Measurements from ENCODE around the gene ODAD3.
"Not testable (repeated sequence)": the region's sequence is repeated elsewhere in the genome, so short reads cannot be mapped to it uniquely, and the experiment has no call there.

The ODAD3 gene

DNA sequence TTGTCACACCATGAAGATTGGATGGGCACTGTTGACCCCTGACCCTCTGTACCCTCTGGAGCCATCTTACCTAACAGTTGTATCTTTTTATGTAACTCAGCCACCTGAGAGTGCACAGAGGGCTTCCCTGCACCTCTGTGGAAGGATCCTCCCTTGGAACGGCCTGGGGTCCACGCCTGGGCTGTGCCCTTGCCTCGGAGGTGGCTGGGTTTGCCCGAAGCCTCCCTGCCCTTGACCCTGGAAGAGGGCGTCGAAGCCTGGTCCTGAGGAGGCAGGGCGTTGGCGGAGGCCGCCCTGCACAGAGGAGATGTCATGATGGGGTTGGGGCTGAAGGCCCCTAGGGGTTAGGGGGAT, 241 bp downstream of the ODAD3 start:
- no peak for DNase-seq

DNA sequence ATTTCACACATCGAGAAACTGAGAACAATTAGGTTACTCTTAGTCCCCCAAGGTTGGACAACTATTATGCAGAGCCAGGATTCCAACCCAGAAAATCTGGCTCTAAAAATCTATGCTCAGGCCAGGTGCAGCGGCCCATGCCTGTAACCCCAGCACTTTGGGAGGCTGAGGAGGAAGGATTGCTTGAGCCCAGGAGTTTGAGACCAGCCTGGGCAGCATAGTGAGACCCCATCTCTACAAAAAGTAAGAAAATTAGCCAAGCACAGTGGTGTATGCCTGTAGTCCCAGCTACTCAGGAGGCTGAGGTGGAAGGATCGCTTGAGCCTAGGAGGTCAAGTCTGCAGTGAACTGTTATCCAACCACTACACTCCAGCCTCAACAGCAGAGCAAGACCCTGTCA, 1.4 kb downstream of the ODAD3 start:
- DNase-seq: not testable (repeated sequence)

DNA sequence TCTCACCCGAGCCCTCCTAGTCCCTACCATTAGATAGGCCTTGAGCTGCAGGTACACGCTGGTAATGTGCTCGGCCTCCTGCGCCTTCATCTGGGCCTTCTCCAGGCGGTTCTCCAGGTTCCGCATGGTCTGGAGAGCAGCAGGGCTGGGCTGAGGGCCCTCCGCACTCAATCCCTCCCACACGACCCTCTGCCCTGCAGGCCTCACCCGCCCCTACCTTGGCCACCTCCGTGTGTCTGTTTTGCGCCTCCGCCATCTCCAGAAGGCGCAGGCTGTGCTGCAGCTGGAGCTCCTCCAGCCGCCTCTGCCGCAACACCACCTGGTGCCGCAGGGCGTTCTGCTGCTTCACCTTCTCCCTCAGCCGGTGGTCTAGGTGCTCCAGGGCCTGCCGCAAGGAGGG, 8.3 kb downstream of the ODAD3 start:
- no peak for DNase-seq

DNA sequence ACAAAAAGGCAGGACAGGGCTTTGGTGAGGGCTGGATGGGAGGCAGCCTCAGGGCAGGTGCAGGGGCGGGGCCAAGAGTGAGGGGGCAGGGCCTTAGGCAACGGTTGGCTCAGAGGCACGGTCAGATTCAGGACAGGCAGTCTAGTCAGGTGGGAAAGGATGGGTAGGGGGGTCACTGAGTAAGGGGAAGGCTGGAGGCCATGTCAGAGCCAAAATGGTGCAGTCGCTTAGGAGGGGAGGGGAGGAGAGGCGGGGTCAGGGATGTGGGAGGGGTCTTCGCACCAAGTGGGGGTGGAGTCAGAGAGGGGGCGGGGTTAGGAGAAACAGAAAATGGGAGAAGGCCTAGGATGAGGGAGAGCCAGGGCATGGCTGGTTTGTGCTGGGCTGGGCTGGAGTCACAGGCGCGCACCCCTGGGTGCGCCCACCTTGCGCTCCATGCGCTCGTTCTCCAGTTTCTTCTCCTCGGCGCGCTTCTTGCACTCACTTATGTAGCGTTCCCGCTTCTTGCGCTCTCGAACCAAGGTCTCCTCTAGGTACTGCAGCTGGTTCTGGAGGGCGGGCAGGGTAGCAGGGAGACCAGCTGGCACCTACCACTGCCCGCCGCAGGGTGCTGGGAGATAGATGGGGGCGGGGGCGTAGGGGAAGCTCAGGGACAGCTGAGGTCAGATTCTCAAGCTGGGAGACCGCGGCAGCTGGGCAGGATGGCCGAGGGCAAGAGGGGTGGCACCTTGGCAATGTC, 9.0 kb downstream of the ODAD3 start:
- no peak for DNase-seq

- DNase-seq: no peak
These were observed 11.1 kb downstream of the ODAD3 start for GRCh38 chr19:11423791-11424181.

- DNase-seq: no peak
These were observed 11.6 kb downstream of the ODAD3 start for GRCh38 chr19:11423164-11423790.

GRCh38 chr19:11422163-11423065, 12.5 kb downstream of the ODAD3 start:
- DNase-seq: no peak

DNA sequence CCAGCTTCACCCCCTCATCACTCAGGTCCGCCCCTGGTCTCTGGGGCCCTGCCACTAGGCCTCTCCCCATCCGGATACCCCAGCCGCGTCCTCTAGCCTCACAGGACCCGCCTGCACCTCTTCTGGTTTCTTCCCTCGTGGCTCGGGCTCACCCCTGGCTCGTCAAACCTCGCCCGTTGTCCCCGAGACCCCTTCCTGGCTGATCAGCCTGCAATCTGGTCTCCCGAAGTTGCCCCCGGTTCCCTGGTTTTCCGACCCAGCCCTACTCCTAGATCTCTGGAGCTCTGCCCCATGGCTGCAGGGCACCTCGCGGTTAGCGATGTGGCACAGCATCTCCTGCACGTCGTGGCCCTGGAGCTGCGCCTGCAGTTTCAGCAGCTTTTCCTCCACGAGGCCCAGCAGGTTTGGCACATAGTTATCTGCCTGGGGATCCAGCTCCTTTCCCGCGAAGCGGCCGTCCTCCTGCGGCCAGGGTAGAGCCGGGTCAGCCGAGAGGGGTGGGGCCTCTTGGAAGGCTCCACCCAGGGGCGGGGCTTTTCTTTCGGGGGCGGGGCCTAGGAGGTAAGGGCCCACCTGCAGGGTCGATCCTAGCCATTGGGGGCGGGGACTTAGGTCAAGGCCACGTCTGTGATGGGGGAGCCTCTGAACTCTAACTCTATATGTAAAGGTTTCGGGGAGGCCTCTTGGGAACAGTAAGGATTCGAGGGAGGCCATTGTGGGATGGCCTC, 13.4 kb downstream of the ODAD3 start:
- no peak for DNase-seq

GRCh38 chr19:11420429-11421370, 14.2 kb downstream of the ODAD3 start:
- DNase-seq: no peak

- DNase-seq: no peak
These were observed 16.1 kb downstream of the ODAD3 start, which contains the start of gene RGL3 for GRCh38 chr19:11418549-11419506. RGL3 (minus strand) TSS chr19:11419314; CDS start chr19:11419278, 36 bp downstream.

GRCh38 chr19:11418094-11418548, 16.8 kb downstream of the ODAD3 start:
- no peak for DNase-seq

DNA sequence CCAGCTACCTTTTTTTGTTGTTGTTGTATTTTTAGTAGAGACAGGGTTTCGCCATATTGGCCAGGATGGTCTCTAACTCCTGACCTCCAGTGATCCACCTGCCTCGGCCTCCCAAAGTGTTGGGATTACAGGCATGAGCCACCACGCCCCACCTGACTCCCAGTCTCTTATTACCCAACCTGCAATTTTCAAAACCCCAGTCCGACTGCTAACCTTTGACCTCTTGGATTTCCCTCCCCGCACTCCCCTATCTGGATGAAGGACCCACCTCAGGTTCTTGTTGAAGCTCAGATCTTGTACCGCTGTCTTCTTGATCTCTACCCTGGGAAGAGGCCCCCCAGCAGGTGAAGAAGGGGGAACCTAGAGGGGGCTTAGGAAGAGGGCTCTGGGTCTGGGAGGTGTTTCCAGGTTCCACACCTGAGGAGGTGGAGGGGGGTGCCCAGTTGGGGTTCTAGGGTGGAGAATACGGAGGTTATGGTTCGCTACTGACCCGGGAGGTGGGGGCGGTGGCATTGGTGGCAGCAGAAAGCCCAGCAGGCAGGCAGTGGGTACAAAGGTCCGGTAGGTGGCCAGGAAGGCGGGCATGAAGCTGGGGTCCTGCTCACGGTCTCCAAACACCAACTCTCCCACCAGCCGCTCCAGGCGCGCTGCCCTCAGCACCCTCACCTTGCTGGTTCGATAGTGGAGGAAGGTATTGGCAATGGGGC, 18.4 kb downstream of the ODAD3 start:
- DNase-seq: no peak

DNA sequence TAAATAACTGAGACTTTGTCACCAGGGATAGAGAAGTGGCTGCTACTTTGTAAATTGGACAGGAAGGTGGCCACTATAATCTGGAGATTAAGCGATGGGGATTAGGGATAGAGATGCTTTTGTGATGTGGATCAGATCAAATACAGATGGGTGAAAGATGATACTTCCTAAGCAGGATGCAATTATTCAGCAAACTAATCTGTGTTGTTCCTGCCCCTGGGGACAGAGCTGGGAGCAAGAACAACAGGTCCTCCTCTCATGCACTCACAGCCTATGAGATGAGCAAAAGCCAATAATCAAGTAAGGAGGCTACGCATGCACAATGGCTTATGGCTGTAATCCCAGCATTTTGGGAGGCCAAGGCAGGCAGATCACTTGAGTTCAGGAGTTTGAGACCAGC, 20.4 kb downstream of the ODAD3 start:
- DNase-seq: no peak

- no peak for DNase-seq
These were observed 24.2 kb downstream of the ODAD3 start for GRCh38 chr19:11410682-11411081.

- DNase-seq: no peak
These were observed 26.3 kb downstream of the ODAD3 start for GRCh38 chr19:11408591-11408990.

GRCh38 chr19:11406703-11407236, 28.2 kb downstream of the ODAD3 start:
- DNase-seq: not testable (repeated sequence)

DNA sequence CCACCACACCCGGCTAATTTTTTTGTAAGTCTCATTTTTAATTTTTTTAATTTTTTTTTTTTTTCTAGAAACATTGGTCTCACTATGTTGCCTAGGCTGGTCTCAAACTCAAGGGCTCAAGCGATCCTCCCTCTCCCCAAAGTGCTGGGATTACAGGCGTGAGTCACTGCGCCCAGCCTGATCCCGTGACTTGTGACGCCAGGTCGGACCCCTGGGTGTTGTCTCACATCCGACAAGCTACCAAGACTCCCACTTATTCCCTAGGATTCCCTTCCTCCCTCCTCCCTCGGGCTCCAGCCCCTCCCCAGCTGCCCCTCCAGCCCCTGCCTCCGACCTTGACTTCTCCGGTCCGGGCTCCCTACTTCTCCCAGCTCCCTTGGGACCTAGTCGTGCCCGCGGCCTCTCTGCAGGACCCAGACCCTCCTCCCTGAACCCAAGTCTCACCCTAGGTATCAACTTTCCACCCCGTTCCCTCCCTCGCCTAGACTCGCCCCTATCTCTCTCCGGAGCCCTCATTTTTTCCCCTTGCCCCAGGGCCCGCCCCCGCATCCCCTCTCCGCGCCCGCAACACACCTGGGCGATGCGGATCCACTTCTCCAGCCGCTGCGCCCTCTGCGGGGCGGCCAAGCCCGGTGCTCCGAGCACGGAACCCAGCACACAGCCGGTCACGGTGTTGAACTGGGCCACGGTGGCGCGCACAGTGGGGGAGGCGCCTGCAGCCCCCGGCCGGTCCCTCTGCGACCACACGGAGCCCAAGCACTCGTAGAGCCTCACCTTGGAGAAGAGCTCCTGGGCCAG, 28.9 kb downstream of the ODAD3 start:
- DNase-seq: no peak

DNA sequence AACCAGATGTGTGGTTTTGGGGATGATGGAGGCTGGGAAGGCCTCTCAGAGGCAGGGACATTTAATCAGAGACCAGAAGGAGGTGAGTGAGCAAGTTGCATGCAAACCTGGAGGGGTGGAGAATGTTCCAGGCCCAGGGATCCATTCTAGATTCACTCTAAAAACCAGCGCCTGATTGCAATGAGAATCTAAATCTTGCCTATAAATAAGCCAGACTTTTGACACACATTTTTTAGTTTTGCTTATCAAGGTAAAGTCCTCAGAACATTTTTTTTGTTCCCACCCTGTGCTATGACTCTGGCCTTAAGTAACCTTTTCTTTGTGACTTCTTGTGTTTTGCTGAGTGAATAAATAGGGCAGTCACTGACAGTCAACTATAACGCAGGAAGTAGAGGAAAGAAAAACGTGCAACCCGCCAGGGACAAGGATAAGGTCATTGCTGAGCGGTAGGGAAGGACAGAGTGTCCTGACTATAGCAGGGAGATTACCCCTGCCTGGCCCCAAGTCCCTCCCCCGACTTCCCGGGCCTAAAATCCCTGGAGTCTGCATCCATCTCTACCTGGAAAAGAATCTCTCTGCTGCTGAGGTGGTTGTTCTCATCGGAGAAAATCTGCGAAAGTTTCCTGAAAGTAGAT, 30.2 kb downstream of the ODAD3 start:
- no peak for DNase-seq

All from NCI-H2107 (cell line).